NCI-H460 (cell line): ENCODE measurements around the gene SLC35B1. TPM values are rescaled to one million over a fixed set of nuclear protein-coding genes. Genes with fewer than 3 reads are reported as not detected.
"Not testable (repeated sequence)": the region's sequence is repeated elsewhere in the genome, so short reads cannot be mapped to it uniquely, and the experiment has no call there.

ENCODE experiments used
- DNase-seq: peaks from one replicate; pipeline ENCODE4 v3.0.0-alpha.2; 2016; ENCODE audit warnings: low read depth; ENCODE audit errors: extremely low read depth
- total RNA-seq: library from RNA; depleted of rRNA; stranded (reverse); fragments of >200 nt; shearing (Covaris generic); gene quantifications from 2 replicates; pipeline ENCODE4 v1.2.3, GENCODE V29; 2014

SLC35B1 gene
- total RNA-seq, 1 experiment from 2014 or later: 107 TPM

GRCh38 chr17:49738456-49739163 is 30.8 kb upstream of the SLC35B1 start:
- no peak for DNase-seq

DNA sequence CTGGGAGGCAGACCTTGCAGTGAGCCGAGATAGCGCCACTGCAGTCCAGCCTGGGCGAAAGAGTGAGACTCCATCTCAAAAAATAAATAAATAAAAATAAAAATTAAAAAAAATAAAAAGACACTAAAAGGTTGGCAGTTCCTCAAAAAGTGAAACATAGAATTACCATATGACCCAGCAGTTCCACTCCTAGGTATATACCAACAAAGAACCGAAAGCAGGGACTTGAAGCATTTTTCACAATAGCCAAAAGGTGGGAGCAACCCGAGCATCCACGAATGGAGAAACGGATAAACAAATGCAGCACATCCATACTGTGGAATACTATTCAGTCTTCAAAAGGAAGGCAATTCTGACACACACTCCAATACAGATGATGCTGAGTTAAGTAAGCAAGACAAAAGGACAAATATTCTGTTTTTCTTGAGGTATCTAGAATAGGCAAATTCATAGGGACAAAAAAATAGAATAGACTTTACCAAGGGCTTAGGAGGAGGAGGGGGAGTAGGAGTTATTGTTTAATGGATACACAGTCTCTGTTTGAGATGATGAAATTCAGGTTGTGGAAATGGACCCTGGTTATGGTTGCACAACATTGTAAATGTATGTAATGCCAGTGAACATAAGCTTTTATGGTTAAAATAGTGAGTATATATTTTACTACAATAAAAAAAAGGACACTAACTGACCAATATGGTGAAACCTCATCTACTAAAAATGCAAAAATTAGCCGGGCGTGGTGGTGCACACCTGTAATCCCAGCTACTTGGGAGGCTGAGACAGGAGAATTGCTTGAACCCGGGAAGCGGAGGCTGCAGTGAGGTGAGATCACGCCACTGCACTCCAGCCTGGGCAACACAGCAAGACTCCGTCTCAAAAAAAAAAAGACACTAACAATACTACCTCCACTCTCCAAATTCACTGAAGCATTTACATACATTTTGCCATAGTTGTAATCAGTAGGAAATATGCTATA is 27.0 kb upstream of the SLC35B1 start:
- DNase-seq: no peak

GRCh38 chr17:49731435-49731831 is 23.7 kb upstream of the SLC35B1 start:
- DNase-seq: no peak

DNA sequence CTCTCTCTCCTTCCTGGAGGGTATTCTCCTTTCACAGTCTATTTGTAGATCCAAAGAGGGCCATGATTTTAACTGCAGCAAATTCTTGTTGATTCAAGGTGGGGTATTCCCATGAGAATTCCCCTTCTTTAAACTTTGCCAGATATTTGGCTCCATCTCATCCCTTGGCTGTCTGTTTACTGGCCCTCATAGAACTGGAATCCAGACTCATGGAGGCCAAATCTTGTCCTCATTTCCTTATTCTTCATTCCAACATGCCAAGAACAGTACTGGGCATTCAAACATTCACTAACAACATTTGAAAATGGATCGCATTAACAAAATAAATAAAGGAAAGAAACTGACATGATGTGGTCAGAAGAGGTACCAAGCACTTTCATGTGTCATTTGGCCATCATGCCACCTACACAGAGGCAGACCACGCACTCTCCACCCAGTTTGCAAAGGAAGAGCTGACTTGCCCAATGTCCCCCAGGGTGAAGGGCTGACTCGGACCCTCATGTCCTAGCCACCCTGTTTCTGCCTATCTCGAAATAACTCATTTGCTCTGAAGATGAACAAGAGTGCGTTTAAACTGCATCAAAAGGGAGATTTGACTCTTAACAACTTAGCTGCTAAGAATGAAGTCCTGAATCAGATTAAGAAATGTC is 23.1 kb upstream of the SLC35B1 start:
- DNase-seq: no peak

DNA sequence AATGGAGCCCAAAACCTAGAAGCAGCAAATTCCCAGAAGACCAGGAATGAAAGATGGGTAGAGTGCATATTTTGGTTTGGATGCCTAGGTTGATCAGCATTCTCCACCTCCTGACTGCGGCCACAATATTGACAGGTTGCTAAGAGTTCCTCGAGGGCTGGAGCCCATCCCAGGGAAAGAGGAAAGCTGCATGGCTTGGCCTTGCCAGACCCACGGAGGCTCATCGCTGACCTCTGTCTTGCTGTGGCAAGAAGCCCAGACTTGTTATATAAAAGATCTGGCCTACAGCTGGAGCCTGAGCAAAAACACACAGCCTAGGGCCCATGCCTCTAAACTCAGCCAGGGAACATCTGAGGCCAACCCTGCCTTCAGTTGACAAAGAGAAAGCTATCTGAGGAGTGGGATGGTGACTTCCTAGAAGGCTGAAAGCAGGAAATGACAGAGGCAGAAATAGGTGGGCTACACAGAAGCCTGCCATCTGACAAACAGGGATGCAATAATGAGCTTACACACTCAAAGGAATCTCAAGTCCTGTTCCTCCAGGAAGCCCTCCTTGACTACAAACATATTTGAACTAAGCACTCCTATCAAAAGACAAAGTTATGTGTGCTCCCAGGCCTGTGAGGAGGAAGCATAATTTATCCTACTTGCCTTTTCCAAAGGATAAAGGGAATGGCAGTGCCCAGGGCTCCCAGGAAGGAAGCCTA is 22.5 kb upstream of the SLC35B1 start:
- no peak for DNase-seq

- no peak for DNase-seq
Observed at GRCh38 chr17:49729069-49729468, 21.3 kb upstream of the SLC35B1 start.

DNA sequence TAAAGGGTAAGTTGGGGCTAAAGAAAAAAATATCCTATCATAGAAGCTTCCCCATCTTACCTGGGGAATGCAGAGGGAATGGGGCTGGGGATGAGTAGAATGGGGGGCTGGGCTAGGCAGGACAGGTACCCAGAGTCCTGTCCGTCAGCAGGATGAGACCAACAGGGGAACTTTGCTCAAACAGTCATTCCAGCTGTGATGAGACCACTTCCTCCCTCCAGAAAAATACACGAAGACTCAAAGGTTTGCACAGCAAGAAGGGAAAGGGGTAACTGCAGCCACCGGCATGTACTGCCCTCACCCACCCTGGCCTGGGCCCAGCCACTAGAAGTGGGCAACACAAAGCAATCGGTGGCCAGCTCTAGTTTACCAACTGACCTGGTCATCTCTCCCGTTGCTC is 20.7 kb upstream of the SLC35B1 start:
- DNase-seq: no peak

GRCh38 chr17:49727380-49727779 is 19.6 kb upstream of the SLC35B1 start:
- DNase-seq: no peak

DNA sequence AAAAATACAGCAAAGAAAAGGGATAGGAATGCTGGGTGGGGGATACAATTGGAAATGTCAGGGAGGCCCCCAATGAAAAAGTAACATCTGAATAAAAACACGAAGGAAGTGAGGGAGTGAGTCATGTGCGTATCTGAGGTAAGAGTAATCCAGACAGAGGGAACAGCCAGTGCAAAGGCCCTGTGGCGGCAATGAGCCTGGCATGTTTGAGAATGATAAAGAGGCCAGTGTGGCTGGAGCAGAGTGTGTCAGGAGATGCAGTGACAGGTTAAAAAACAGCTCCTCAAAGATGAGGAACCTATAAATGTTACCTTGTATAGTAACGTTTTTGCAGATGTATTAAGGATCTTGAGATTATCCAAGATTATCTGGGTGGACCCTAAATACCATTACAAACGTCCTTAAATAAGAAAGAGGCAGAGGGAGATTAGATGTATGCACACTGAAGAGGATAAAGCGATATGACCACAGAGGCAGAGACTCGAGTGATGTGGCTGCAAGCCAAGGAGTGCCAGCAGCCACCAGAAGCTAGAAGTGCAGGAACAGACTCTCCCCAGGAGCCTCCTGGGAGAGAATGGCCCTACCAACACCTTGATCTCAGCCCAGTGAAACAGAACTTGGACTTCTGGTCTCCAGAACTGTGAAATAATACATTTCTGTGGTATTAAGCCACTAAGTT is 17.8 kb upstream of the SLC35B1 start:
- no peak for DNase-seq

- not testable (repeated sequence) for DNase-seq
Observed at GRCh38 chr17:49724552-49724951, 16.8 kb upstream of the SLC35B1 start.

DNA sequence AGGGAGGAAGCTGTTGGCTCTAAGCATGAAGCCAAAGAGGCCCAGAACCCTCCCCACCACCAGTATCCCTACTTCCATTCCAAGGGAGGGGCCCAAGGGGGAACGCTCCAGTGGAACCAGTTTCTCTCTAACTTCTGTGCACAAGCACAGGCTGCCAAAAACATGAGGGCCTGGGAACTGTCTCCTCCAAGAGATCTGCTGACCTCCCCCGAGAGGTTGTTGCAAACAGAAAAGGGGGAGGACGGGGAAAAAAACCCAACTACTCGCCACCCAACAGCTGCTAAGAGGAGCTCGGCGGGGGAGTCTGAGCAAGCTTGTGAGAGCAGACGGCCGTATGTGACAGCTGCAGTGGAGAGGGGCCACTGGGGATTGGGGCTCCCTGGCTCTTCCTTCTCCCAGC is 15.7 kb upstream of the SLC35B1 start:
- DNase-seq: no peak

DNA sequence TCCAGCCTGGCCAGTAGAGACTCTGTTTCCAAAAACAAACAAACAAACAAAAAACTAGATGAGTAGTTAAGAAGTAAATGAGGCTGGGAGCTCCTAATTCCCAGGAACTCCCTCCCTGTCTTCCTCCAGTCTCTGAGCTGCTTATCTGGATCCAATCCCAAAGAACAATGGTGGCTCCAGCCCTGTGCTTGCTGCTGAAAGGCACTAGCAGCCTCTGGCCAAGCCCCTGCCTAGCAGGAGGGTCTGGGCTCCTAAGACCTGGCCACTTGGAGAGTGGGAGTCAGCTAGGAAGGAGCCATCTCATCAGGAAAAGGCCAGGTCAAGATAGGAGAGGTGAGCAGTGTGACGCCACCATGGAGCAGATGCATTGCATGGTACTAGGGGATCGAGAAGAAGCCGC is 14.3 kb upstream of the SLC35B1 start:
- no peak for DNase-seq

- DNase-seq: no peak
Observed at GRCh38 chr17:49717371-49717861, 9.7 kb upstream of the SLC35B1 start.

- no peak for DNase-seq
Observed at GRCh38 chr17:49716668-49717364, 9.1 kb upstream of the SLC35B1 start.

DNA sequence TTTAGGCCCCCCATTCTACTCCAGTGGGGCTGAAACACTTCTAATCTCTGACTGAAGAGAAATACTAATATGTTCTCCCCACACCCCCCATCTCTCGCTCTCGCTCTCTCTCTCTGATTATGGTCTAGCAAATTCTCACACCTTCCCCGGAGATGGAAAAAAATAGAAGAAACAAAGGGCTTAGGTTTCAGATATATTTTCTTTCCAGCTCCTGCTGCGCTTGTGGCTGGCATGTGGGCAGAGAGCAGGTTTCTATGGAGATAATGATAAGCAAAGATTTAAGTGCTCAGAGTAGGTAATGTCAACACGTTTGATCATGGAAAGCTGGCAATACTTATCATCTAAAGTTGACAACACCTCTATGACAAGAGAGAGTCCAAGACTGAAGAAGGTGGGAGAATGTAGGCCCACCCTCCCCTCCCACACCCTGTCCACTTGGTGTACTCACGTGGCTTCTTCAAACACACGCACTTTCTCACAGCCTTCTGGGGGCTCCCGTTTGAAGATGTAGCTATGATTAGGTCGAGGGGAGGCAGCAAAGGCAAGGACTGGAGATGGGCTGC is 8.0 kb upstream of the SLC35B1 start:
- no peak for DNase-seq

- no peak for DNase-seq
Observed at GRCh38 chr17:49715216-49715615, 7.5 kb upstream of the SLC35B1 start.

DNA sequence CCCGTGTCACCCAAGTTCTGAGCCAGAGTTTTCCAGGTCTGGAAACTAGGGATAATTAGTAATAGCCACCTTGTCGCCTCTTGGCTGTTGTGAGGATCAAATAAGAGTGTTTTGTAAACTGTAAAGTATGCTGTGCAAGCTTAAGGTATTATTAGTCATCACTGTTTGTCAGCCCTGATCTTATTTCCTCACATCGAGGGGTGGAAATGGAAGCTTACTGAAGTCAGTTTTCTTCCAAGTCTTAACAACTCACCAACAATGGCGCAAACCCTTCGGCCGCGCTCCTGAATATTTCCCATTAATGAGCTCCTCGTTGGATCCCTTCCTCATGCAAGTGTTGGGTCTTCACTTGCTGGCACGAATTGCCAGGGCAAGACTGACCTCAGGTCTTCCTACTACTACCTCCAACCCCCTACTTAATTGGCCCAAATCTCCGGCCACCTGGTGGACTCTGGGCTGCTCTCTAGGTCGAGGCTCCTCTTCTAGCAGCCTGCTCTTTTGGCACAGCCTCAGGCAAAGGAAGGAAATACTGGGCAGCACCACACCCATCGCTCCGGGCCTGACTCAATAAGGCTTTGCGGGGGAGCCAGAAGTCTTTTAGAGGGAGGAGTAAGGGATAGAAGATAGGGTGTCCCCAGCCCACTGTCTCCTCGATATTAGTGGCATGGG is 885 bp upstream of the SLC35B1 start:
- no peak for DNase-seq

GRCh38 chr17:49707246-49707607 is 537 bp downstream of the SLC35B1 start:
- DNase-seq: no peak

DNA sequence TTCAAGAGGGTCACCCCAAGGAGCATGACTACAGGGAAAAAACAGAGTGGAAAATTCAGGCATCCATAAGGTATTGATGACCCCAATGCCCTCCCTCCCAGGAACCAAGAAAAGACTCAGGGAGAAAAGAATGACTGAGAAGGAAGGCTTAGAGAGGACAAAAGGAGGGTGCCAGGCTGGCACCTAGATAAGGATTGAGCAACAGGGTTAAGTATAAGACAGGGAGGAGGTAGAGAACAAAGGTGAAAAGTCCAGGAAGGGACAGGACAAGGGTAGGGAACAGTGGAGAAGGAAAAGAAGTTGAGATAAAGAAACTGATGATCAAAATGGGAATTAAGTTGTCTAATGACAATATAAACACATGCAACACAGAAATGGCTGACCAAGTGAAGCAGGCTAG is 2.5 kb downstream of the SLC35B1 start:
- DNase-seq: no peak
